ENCODE measurements around the gene SDK2.

SDK2 gene

GRCh38 chr17:73650617-73651200 lies 6.5 kb upstream of the SDK2 start:
- no peak for DNase-seq

GRCh38 chr17:73650140-73650539 lies 5.9 kb upstream of the SDK2 start:
- peak in 1 of 2 donors; percentile 17 for DNase-seq

- DNase-seq: no peak
Observed at GRCh38 chr17:73648974-73649373, 4.7 kb upstream of the SDK2 start.

GRCh38 chr17:73648543-73648820 lies 4.2 kb upstream of the SDK2 start:
- no peak for DNase-seq

GRCh38 chr17:73647772-73648542 lies 3.7 kb upstream of the SDK2 start:
- no peak for DNase-seq

- DNase-seq: no peak
Observed at GRCh38 chr17:73647301-73647695, 3.1 kb upstream of the SDK2 start.

GRCh38 chr17:73646409-73647300 lies 2.4 kb upstream of the SDK2 start:
- DNase-seq: no peak

- DNase-seq: peak in 1 of 2 donors; percentile 33
Observed at GRCh38 chr17:73645050-73645871, 1.0 kb upstream of the SDK2 start.

- DNase-seq: no peak
Observed at GRCh38 chr17:73643852-73644144, 447 bp downstream of the SDK2 start.

GRCh38 chr17:73643001-73643851 lies 1.0 kb downstream of the SDK2 start:
- peak in 1 of 2 donors; percentile 21 for DNase-seq

GRCh38 chr17:73642659-73643000 lies 1.6 kb downstream of the SDK2 start:
- no peak for DNase-seq

- no peak for DNase-seq
Observed at GRCh38 chr17:73641826-73642600, 2.2 kb downstream of the SDK2 start.

GRCh38 chr17:73640691-73641090 lies 3.6 kb downstream of the SDK2 start:
- no peak for DNase-seq

GRCh38 chr17:73639932-73640331 lies 4.3 kb downstream of the SDK2 start:
- DNase-seq: no peak

GRCh38 chr17:73639322-73639721 lies 4.9 kb downstream of the SDK2 start:
- no peak for DNase-seq

GRCh38 chr17:73638556-73638955 lies 5.7 kb downstream of the SDK2 start:
- no peak for DNase-seq

- DNase-seq: no peak
Observed at GRCh38 chr17:73637866-73638265, 6.4 kb downstream of the SDK2 start.

GRCh38 chr17:73635101-73635817 lies 9.0 kb downstream of the SDK2 start:
- no peak for DNase-seq

GRCh38 chr17:73634629-73635028 lies 9.6 kb downstream of the SDK2 start:
- no peak for DNase-seq

- DNase-seq: no peak
Observed at GRCh38 chr17:73633736-73634135, 10.5 kb downstream of the SDK2 start.

GRCh38 chr17:73632513-73632912 lies 11.7 kb downstream of the SDK2 start:
- no peak for DNase-seq

Data from CD4-positive, alpha-beta T cell treated with Interleukin-1 beta for 1 hour (primary cell).